ENCODE data around the gene QPRT.
"Not testable (repeated sequence)": the region's sequence is repeated elsewhere in the genome, so short reads cannot be mapped to it uniquely, and the experiment has no call there.

Gene QPRT

DNA sequence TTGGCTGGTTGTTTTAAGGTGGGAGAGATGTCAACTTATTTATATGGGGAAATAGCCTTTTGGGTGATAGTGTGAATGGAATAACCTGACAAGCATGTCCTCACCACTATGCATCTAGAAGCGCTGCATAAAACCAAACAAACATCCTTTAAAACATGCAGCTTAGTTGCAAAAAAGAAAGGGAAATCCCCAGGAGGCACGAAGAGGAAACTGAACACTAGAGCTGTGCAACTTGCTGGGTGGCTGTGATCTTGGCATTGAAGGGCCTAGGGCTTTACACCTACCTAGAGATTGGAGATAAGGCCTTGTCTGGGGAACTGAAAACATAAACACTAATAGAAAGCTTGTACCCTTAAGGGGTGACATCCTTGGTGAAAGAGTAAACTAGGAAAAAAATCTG, 59.5 kb downstream of the QPRT start:
- TF ChIP-seq EZH2 (optimal IDR thresholded peaks at IDR 0.05; ENCODE audit: low read depth, low read length) (no peak), EZH2phosphoT487 (IDR thresholded peaks at IDR 0.05; ENCODE audit: low read length) (no peak)
- TF ChIP-seq, protein P1, sequence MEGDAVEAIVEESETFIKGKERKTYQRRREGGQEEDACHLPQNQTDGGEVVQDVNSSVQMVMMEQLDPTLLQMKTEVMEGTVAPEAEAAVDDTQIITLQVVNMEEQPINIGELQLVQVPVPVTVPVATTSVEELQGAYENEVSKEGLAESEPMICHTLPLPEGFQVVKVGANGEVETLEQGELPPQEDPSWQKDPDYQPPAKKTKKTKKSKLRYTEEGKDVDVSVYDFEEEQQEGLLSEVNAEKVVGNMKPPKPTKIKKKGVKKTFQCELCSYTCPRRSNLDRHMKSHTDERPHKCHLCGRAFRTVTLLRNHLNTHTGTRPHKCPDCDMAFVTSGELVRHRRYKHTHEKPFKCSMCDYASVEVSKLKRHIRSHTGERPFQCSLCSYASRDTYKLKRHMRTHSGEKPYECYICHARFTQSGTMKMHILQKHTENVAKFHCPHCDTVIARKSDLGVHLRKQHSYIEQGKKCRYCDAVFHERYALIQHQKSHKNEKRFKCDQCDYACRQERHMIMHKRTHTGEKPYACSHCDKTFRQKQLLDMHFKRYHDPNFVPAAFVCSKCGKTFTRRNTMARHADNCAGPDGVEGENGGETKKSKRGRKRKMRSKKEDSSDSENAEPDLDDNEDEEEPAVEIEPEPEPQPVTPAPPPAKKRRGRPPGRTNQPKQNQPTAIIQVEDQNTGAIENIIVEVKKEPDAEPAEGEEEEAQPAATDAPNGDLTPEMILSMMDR (IDR thresholded peaks at IDR 0.05; ENCODE audit: low read length): no peak
- Histone ChIP-seq H3K4me3 (ENCODE audit: low read length) (no peak overlapping the region), H3K4me2 (ENCODE audit: low read depth, low read length) (peak overlapping the region; percentile 15; the same call in 1 of the 2 replicates), H3K36me3 (replicated peaks; ENCODE audit: insufficient read depth, low read length) (no peaks in the 10 kb centered on the region), H3K27ac (ENCODE audit: low read length) (peak overlapping the region; percentile 77), H3K79me2 (ENCODE audit: low read length) (no peaks in the 10 kb centered on the region), H3K27me3 (replicated peaks; ENCODE audit: insufficient read depth, low read length) (no peaks in the 10 kb centered on the region), H3K4me1 (ENCODE audit: low read length) (peaks cover 20% of the 10 kb centered on the region), H3F3A (ENCODE audit: insufficient read depth, low read length) (peaks cover 14% of the 10 kb centered on the region), H3K9me2 (replicated peaks; ENCODE audit: insufficient read depth, low read length) (no peaks in the 10 kb centered on the region), H4K20me1 (ENCODE audit: insufficient read depth, low read length) (no peaks in the 10 kb centered on the region), H3K9me3 (replicated peaks; ENCODE audit: insufficient read depth, low read length) (no peaks in the 10 kb centered on the region), H3K9ac (ENCODE audit: low read length) (peak overlapping the region; percentile 16; the same call in 1 of the 2 replicates), H2AFZ (ENCODE audit: low read length) (0 out of 2 replicates have a peak overlapping the region, but pooled peaks have one; percentile 19)
- DNase-seq: peak; percentile 74

DNA sequence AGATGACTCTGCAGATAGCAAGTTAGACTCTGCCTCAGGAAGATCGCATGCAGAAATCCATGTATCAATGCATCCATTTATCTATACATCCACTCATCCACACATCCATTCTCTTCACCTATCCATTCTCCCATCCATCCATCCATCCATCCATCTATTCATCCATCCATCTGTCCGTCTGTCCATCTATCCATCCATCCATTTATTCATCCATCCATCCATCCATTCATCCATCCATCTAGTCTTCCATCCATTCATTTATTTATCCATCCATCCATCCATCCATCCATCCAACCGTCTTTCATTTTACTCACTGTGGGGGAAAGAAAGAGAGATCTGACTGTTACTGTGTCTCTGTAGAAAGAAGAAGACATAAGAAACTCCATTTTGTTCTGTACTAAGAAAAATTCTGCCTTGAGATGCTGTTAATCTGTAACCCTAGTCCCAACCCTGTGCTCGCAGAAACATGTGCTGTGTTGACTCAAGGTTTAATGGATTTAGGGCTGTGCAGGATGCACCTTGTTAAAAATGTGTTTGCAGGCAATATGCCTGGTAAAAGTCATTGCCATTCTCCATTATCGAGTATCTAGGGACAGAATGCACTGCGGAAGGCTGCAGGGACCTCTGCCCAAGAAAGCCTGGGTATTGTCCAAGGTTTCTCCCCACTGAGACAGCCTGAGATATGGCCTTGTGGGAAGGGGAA, 61.1 kb downstream of the QPRT start:
- H3K9me3 ChIP-seq (replicated peaks; ENCODE audit: insufficient read depth, low read length); H3K9ac ChIP-seq (ENCODE audit: low read length); H3K36me3 ChIP-seq (replicated peaks; ENCODE audit: insufficient read depth, low read length); H4K20me1 ChIP-seq (ENCODE audit: insufficient read depth, low read length); H3K4me3 ChIP-seq (ENCODE audit: low read length); H2AFZ ChIP-seq (ENCODE audit: low read length); H3K27me3 ChIP-seq (replicated peaks; ENCODE audit: insufficient read depth, low read length); H3K4me2 ChIP-seq (ENCODE audit: low read depth, low read length); H3K9me2 ChIP-seq (replicated peaks; ENCODE audit: insufficient read depth, low read length); DNase-seq; H3K27ac ChIP-seq (ENCODE audit: low read length): not testable (repeated sequence)
- Histone ChIP-seq H3K79me2 (ENCODE audit: low read length) (peaks cover 12% of the 10 kb centered on the region), H3F3A (ENCODE audit: insufficient read depth, low read length) (peaks cover 16% of the 10 kb centered on the region), H3K4me1 (ENCODE audit: low read length) (peaks cover 30% of the 10 kb centered on the region)

DNA sequence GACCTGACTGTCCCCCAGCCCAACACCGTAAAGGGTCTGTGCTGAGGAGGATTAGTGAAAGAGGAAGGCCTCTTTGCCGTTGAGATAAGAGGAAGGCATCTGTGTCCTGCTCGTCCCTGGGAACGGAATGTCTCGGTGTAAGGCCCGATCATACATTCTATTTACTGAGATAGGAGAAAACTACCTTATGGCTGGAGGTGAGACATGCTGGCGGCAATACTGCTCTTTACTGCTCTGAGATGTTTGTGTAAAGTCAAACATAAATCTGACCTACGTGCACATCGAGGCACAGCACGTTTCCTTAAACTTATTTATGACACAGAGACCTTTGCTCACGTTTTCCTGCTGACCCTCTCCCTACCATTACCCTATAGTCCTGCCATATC, 61.6 kb downstream of the QPRT start:
- H3K4me1 ChIP-seq (ENCODE audit: low read length): peaks cover 33% of the 10 kb centered on the region
- H3K9me3 ChIP-seq (replicated peaks; ENCODE audit: insufficient read depth, low read length); H3K4me3 ChIP-seq (ENCODE audit: low read length); H3K9ac ChIP-seq (ENCODE audit: low read length); H3K27ac ChIP-seq (ENCODE audit: low read length); H3K9me2 ChIP-seq (replicated peaks; ENCODE audit: insufficient read depth, low read length); H3K27me3 ChIP-seq (replicated peaks; ENCODE audit: insufficient read depth, low read length); H3K4me2 ChIP-seq (ENCODE audit: low read depth, low read length); H4K20me1 ChIP-seq (ENCODE audit: insufficient read depth, low read length); DNase-seq; H3K36me3 ChIP-seq (replicated peaks; ENCODE audit: insufficient read depth, low read length); H2AFZ ChIP-seq (ENCODE audit: low read length): not testable (repeated sequence)
- peaks cover 17% of the 10 kb centered on the region for H3K79me2 ChIP-seq (ENCODE audit: low read length)
- peaks cover 16% of the 10 kb centered on the region for H3F3A ChIP-seq (ENCODE audit: insufficient read depth, low read length)

DNA sequence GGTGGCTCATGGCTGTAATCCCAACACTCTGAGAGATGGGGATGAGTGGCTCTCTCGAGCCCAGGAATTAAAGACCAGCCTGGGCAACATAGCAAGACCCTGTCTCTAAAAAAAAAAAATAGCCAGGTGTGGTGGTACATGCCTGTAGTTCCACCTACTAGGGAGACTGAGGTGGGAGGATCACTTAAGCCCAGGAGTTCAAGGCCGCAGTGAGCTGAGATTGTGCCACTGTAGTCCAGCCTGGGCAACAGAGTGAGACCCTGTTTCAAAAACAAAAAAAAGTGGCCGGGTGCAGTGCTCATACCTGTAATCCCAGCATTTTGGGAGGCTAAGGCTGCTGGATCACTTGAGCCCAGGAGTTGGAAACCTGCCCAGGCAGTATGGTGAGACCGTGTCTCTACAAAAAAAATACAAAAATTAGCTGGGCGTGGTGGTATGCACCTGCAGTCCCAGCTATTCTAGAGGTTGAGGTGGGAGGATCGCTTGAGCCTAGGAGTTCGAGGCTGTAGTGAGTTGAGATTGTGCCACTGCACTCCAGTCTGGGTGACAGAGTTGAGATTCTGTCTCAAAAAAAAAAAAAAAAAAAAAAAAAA, 63.8 kb downstream of the QPRT start:
- Histone ChIP-seq H3K79me2 (ENCODE audit: low read length) (peaks cover 20% of the 10 kb centered on the region), H3K9ac (ENCODE audit: low read length) (no peak overlapping the region), H3K9me2 (replicated peaks; ENCODE audit: insufficient read depth, low read length) (no peaks in the 10 kb centered on the region), H3K27me3 (replicated peaks; ENCODE audit: insufficient read depth, low read length) (no peaks in the 10 kb centered on the region), H4K20me1 (ENCODE audit: insufficient read depth, low read length) (no peaks in the 10 kb centered on the region), H3K36me3 (replicated peaks; ENCODE audit: insufficient read depth, low read length) (no peaks in the 10 kb centered on the region), H3K4me2 (ENCODE audit: low read depth, low read length) (no peak overlapping the region), H2AFZ (ENCODE audit: low read length) (no peak overlapping the region), H3K4me3 (ENCODE audit: low read length) (no peak overlapping the region), H3K4me1 (ENCODE audit: low read length) (peaks cover 41% of the 10 kb centered on the region), H3F3A (ENCODE audit: insufficient read depth, low read length) (peaks cover 16% of the 10 kb centered on the region), H3K27ac (ENCODE audit: low read length) (no peak overlapping the region), H3K9me3 (replicated peaks; ENCODE audit: insufficient read depth, low read length) (no peaks in the 10 kb centered on the region)
- TF ChIP-seq, protein P1 (IDR thresholded peaks at IDR 0.05; ENCODE audit: low read length): no peak
- TF ChIP-seq EZH2 (optimal IDR thresholded peaks at IDR 0.05; ENCODE audit: low read depth, low read length): no peak
- no peak for TF ChIP-seq EZH2phosphoT487 (IDR thresholded peaks at IDR 0.05; ENCODE audit: low read length)
- no peak for DNase-seq
